ENCODE measurements around the gene HNRNPC.
A peak's percentile ranks its signal among the peaks of the same experiment; 100 is the strongest.

The HNRNPC gene

DNA sequence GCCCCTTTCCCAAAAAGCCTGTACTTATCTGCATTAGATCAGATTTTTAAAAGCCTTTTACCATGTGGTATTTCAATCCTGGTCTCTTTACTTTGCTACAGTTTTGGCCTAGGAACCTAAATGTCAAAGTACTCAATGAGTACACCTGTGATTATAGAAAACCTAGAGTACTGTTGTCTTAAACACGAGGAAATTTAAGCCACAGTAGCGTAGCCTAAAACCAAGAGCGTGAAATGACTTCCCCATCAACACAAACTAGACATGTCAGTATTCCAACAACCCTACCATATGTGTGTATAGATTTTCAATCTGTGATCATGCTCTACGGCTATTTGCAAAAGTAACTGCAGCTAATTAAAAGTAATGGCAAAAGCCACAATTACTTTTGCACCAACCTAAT, 60.7 kb downstream of the HNRNPC start:
- DNase-seq: no peak

DNA sequence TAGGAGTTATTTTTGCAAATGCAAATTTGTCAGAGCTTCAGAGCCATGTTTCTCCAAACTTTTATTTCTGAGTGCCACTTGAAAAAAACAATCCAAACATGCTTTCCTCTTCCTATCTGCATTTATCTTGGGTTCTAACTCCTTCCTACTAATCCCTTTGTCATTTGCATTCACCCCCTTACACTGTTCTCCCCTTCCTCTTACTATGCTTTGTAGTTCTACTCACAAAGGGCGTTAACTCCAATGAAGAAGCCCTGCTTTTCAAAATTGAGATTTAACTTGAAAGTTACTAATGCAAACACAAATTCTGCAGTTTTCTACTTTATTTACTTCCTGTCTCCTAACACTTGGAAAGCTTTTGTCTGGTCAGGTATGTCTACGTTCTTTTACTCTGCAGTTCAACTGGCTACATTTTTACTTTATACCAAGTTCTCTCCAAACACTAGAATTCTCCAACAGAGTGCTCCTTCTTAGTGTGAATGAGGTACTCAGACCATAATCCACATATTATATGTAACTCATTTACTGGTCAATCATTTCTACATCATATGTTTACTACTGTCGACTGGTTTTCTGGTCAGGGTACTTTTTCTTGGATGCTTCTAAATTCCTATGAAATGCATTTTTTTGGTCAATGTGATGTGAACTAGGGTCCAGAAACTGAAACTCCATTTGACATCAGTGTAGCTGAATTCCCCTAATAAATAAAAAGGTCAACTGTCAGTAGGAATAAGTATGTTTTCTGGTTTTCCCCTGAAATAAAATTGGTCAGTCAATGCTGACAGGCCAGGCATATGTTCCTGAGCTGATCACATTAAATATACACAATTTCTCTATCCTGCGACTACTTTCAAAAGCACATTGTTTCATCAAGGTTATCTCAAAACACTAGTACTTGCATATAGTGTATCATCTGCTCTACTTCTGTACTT, 62.2 kb downstream of the HNRNPC start:
- DNase-seq: no peak

DNA sequence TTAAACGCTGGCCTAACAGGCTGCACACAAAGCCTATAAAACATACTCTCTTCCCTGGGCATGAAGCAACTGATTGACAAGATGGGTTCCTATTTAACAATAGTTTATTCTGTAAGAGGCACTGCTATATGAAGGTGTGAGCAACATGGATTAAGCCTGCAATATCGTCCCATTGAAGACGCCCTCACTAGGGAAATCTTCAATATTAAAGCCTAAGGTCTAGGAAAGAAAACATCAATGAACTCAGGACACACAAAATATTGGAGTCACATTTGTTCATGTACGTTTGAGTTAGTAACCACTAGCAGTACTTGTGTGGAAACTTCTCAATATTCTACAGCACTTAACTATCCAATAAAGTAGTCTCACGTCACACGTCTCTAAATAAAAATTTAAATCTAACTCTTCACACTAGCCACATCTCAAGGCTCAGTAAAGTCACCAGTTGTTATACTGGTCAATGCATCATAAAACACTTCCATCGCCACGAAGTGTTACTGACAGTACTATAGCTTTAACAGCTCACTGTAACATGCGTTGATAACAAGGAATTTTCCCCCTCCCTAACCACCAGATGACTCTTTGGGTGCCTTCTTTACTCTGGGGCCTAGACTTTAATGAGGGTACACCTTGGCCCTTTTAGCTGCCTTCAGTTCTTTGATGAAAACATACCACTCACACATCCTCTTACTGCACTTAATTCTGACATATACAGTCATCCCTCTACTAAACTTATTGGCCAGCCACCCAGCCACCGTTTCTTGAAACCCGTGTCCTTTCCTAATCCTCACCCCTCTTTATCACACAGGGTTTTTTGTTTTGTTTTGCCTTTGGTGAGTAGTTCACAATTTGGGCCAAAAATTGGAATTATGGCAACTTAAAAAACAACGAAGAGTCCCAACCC, 63.3 kb downstream of the HNRNPC start:
- DNase-seq: no peak

DNA sequence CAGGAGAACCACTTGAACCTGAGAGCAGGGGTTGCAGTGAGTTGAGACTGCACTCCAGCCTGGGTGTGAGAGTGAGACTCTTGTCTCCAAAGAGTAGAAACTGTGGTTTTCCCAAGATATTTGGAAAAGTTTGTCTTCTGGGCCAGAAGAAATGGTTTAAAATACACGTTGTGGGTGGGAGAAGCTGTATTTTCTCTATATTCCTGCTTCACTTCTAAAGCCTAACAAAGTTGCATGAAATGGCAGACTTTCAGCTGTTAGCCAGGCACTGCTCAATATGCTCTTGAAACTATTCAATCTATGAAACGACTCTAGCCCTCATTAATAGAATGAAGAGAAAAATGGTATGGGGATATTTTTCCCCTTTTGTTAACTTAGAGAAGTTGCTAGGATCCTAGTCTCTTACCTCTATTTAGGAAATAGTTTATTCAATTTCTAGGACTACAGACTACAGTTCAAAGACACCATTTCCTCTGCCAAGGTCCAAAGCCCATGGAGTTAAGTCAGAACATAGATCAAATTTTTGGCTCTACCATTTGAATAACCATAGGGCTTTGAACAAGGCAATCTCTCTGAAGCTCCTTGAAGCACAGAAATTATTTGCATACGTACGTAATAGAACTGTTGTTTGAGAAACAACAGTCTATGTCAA, 64.1 kb downstream of the HNRNPC start:
- no peak for DNase-seq

DNA sequence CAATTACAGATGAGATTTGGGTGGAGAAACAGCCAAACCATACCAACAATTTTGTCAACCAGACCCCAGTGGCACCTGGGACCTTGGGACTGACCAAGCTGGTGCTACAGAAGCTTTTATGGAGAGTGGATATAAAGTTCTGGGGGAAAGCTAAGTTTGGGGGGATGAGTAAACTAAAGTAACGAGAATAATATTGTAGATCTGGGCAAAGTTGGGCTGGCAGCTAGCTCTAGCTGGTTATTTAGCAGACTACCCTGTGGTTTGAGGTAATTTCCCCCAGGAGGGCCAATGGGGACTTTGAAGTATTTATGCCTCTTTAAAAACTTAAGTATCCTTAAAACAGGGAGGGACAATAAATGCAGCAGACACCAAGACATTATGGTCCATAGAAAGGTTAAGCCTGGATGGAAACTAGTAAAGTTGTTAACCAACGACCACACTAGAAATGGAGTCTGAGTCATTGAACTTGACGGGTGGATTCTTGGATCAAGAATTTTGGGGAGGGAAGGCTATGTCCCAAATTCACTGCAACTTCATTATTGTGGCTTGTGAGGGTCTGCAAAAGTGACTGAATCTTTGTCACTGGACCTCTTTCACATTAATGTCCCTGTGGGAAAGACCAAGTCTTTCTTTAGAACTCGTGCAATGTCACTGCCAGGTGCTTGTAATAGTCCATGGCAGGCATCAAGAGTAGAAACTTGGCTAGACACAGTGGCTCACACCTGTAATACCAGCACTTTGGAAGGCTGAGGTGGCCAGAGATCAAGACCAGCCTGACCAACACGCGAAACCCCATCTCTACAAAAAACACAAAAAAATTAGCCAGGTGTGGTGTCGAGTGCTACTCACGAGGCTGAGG, 64.8 kb downstream of the HNRNPC start:
- DNase-seq: no peak

DNA sequence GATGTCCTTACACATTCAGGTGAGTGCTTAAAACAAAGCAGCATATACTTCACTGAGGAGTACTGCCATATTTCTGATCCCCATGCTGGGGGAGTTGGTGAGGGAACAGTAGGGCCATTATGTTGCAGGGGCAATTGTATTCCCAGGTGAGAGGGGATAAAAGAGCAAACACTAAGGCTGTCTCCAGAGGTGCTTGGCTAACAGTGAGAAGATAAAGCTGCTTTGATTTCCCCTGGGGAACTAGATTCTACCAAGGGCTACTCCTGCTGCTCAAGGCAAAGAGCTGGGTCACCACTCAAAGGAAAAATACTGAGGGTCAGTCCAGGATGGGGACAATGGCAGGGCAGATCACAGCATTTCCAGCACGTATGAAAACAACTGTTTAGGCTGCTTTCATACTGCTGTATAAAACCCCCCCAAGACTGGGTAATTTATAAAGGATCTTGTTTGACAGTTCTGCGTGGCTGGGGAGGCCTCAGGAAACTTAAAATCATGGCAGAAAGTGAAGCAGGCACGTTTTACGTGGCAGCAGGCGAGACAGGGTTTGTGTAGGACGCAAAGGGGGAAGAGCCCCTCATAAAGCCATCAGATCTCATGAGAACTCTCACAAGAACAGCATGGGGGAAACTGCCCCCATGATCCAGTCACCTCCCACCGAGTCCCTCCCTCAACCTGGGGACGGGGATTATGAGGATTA, 65.6 kb downstream of the HNRNPC start:
- no peak for DNase-seq

DNA sequence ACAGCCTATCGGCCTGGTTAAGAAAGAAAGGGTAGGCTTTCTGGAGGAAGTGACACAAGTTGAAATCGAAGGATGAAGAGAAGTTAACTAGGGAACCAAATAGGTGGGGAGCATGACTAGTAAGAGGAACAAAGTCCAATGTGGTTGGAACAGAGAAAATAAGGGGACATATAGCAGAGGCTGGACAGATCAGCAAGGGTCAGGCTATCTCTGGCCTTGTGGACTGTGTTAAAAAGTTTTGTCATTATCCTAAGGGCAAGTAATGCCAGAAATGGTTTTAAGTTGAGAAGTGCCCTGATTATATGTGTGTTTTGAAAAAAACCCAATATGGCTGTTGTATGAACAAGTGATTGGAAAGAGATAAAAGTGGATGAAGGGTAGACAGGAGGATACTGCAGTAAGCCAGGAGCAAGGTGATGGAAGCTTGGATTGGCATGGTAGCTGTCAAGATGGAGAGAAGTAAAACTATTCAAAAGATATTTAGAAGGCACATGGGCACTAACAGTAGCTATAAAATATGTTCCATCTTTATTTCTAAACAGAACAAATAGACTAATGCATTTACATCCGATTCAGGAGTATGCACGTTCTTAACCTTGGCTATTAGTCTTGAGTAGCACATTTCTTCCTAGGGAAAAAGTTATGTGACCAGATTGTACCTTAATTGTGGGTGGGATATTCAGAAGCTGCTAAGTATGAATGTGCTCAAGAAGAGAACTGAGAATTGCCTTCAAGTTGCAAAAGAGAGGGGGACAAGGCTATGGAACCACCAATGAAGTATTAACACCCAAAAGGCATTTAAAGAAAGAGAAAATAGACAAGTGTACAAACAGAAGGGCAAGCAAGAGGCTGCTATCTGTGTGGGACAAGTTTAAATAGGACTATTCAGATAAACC, 66.5 kb downstream of the HNRNPC start:
- DNase-seq: no peak

DNA sequence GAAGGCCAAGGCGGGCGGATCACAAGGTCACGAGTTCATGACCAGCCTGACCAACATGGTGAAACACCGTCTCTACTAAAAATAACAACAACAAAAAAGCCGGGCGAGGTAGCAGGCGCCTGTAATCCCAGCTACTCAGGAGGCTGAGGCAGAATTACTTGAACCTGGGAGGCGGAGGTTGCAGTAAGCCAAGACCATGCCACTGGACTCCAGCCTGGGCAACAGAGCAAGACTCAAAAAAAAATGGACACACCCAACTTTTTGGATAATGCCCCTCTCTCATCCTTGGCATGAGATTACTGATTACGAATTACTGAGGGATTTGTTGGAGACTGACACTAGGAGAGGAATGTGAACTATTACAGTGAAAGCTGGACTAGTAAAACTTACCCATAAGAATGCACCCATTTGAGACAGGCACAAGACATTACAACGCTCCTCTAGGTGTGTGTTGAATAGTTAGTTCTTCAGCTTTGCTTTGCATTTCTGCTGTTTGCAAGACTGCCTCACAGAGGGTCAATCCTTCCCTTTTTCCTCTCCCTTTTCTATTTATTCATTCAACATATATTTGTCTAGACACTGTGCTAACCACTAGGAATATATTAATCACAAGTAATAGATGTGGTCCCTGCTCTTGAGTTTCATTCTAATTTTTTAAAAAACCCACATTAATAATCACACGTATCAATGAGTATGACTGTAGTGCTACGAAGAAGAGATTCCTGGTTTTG, 67.3 kb downstream of the HNRNPC start:
- DNase-seq: no peak

DNA sequence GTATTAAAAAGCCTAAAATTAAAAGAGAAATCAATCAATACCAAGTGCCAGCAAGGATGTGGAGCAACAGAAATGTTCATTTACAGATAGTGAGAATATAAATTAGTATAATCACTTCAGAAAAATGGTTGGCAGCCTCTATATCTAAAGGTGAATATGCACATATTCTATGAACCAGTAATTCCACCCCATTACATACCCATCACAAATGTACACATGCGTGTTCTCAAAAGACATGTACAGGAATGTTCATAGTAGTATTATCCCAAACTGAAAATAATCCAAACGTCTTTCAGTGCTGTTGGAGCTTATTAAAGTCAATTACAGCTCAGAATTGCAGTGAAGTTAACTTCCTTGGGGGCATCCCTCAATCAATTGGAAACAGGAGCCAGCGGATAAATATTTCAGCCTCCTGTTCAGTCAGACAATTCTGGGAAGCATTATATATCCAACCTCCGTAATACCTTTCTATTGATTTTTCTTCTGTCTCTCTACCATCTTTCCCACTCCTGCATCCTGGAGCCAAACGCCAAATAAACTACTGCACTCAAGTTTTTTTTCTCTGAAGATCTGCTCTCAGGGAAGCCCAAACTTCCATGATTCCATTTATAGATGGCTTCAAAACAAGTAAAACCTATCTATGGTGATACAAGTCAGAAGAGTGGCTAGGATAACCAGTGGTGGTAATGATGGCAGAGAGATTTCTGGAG, 68.3 kb downstream of the HNRNPC start:
- no peak for DNase-seq

DNA sequence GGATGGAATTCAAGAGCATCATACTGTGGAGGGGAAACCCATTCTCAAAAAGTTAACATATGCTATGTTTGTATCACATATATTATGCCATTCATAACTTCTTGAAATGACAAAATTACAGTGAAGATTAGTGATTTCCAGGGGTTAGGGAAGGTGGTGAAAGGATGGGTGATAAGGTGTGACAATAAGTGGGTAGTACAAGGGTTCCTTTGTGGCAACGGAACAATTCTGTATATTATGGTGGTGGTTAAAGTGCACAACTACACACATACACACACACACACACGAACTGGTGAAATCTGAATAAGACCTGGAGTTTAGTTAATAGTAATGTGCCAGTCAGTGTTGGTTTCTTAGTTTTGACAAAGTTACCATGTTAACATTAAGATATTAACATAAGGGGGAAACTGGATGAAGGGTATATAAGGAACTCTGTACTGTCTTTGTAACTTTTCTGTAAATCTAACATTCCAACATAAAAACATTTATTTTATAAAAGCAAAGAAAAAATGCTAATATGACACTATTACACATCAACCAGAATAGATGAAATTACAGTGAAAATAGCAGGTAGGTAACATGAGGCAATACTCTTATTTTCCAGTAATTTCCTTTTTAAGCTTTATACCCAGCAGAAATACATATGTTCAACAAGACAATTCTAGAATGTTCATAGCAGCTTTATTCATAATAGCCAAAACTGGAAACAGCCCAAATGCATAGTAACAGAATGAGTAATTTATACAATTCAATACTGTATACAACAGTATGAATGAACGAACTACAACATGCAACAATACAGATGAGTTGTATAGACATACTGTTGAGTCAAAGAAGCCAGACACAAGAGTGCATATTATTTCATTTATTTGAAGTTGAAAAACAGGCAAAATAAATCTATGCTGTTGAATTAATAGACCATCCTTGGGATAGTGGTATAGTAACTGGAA, 69.4 kb downstream of the HNRNPC start:
- DNase-seq: no peak

DNA sequence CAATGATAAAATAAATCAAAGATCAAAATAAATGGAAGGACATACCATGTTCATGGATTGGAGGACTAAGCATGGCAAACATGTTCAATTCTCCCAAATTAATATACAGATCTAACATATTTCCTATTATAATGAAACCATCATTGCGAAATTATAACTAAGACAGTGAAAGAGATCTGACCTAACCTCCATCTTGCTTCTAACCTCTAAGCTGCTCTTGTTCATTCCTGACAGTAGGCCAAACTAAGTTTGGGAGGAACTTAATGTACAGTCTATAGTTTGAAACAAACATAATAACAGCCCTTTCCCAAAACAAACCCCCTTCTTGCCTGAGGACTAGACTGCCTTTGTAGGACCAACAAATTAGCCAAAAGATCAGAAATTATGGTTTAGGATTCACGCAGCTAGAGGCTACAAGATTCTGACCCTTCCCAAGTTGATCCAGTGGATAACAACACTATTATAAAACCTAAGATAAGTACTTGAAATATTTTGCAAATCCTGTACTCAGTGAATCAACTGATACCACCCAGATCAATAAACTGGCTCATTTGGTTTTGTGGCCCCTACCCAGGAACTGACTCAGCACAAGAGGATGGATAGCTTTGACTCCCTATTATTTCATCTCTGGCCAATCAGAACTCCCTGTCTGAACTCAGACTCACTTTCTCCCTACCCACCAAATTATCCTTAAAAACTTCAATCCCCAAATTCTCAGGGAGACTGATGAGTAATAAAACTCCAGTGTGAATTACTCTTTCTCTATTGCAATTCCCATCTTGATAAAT, 71.6 kb downstream of the HNRNPC start:
- no peak for DNase-seq

DNA sequence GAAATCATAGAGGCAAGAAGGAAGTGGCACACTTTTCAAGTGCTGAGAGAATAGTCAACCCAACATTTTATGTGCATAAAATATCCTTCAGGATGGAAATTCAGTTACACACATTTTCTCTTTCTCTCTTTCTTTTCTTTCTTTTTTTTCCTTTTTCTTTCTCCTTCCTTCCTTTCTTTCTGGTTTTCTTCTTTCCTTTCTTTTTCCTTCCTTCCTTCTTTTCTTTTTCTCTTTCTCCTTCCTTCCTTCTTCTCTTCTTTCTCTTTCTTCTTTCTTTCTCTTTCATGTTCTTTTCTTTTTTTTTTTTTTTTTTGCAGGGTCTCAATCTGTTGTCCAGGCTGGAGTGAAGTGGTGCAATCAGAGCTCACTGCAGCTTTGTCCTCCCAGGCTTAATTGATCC, 74.6 kb downstream of the HNRNPC start:
- DNase-seq: no peak

DNA sequence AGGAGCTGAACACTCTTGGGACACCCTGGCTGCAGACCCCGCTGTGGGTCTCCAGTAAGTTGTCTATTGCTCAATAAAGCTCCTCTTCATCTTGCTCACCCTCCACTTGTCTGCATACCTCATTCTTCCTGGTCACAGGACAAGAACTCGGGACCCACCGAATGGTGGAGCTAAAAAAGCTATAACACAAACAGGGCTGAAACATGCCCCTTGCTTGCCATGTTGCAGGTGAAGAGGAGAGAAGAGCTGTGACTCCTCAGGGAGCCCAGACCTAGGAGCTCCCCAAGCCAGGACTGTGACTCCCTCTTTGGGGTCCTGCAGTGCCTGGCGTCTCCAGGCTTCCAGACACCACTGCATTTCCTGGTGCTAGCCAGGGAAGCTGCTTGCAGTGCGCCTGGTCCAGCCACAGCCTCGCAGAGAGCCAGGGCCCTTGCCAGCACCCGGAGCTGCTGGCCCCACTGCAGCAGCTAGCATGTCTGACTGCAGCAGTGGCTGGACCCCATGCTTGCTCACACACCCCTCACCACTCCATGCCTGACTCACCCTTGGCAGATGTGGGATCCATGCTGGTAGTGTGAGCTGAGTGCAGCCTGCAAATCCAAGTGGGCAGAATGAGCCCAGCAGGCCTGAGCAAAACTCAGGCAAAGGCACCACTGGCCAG, 76.2 kb downstream of the HNRNPC start:
- DNase-seq: no peak

DNA sequence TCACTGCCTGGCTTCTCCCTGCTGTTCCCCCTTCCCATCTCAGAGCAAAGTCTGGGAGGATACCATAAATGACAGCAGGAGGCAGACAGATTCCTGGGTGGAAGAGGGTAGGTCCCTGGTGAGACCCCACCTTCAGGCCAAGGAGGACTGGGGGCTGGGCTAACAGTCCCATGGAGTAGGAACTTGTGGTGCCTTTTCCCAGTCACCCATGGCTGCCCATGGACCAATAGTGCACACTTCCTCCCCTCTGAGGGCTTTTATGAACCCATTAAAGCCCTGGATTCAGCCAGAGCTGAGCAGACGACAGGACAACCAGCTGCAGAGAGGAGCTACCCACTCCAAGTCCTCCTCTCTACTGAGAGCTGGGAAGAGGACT, 76.8 kb downstream of the HNRNPC start:
- DNase-seq: no peak

DNA sequence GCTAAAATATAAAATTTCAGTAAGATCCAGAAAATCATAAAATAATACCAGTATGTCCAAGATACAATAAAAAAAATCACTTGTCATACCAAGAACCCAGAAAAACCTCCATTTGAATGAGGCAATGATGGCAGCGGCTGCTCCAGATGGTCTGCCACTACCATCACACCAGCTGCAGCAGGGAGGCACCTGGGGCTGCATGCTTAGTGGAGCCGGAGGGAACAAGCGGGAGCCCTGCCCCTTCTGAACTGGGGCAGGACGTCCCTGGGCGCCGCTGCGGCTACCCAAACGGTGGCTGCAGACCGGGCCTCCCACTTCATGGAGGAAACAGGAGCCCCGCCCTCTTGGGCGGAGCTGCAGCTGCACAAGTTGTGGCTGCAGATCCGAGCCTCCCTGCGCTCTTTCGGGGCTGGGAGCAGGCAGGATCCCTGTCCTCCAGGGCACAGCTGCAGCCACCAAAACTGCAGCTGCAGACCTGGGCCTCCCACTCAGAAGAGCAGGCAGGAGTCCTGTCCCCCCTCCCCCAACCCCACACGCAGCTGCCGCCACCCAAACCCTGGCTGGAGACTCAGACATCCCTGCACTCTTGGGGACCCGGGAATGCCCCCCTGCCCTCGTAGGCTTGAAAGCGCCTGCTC, 77.3 kb downstream of the HNRNPC start:
- DNase-seq: peak; percentile 58

DNA sequence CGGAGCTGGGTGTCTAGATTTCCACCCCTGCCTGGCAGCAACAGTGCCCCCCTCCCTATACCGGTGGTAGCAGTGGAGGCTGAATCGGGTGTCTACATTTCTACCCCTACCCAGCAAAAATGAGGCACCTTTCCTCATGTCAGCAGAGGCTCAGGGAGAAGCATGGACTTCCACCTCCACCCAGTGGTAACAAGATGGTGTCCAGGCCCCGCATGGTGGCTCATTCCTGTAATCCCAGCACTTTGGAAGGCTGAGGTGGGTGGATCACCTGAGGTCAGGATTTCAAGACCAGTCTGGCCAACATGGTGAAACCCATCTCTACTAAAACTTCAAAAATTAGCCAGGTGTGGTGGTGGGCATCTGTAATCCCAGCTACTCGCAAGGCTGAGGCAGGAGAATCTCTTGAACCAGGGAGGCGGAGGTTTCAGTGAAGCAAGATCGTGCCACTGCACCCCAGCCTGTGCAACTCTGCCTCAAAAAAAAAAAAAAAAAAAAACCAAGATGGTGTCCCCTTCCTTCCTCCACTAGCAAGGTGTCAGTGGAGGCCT, 77.9 kb downstream of the HNRNPC start:
- DNase-seq: no peak
